ENCODE data around the gene PRDM16. TPM values are rescaled to one million over a fixed set of nuclear protein-coding genes. Genes with fewer than 3 reads are reported as not detected.

Gene PRDM16
- total and polyA plus RNA-seq, 5 experiments from 2014 or later: not detected

DNA sequence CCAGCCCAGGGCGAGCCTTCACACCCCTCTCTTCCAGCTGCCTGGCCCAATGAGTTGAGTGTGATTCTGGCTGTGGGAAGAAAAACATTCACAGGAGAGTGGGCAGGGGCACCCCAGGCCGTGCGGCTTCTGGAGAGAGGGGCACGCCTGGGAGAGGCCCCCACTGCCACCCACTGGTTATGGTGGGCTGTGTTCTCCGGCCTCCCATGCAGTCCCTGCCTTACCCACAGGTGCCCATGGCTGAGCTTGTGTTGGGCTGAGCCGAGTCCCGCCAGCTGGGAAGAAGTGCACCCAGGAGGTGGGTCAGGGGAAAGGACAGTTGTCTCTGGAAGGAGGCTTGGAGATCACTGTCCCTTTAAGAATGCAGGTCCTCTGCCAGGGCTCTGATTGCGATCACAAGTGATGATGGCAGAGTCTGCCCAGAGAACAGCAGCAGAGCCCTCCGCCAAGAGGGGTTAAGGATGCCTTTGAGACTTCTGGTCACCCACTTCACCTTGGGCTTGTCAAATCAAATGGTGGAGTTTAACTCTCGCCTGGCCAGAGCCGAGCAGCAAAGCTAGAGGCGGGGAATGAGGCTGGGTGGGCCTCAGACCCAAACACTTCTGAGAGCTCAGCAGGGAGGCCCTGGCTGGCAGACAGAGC lies 260.8 kb downstream of the PRDM16 start:
- Mint-ChIP-seq H3K4me3 (no peak overlapping the region), H3K27me3 (peaks cover 6 to 40% (median 22%) of the 10 kb centered on the region in 5 donors), H3K36me3 (no peaks in the 10 kb centered on the region), H3K27ac (no peak overlapping the region), H3K9me3 (no peaks in the 10 kb centered on the region), H3K4me1 (no peaks in the 10 kb centered on the region)
- DNase-seq: no peak
- POLR2A ChIA-PET: no interaction called here
- ATAC-seq: no peak

DNA sequence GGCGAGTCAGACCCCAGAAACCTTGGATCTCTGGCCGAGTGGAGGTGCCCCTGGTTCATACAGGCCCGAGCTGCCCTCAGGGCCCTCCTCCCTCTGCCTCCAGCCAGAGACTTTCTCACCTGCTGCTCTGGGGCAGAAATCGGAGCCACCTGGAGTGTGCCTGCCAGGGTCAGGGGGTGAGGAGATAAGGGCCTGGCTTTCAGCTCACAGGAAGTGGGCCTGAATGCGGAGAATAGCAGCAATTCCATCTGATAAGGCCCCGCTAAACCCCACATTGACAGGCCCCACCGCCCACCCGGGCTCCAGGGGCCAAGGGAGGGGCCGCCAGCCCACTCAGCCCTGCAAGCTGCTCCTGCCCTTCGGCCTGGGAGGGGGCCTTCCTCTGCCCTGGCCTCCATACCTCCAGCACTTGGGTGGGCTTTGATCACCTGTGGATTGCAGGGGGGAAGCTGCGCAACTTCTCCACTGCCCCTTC lies 261.8 kb downstream of the PRDM16 start:
- no peaks in the 10 kb centered on the region for H3K4me1 Mint-ChIP-seq

DNA sequence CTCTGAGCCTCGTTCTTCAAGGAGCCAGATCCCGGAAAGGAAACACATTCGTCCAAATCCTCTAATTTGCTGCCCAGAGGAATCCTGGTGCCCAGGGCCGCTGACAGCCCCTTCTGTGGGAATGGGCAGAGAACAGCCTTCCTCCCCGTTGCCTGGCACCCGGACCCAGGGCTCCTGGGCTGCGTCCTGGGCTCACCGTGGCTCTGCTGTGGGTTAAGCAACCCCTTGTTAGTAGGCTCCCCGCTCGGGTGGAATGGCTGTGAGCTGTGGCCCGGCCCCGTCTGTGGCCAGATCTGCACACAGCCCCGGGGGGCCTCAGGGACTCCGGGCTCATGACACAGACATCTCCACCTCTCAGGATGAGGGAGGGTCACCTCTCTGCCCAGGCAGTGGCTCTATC lies 262.6 kb downstream of the PRDM16 start:
- POLR2A ChIA-PET: no interaction called here
- no peak overlapping the region for H3K4me3 Mint-ChIP-seq
- ATAC-seq (no peak), DNase-seq (no peak)
- no peaks in the 10 kb centered on the region for H3K4me1 Mint-ChIP-seq
- no peaks in the 10 kb centered on the region for H3K9me3 Mint-ChIP-seq
- peaks cover 2 to 27% (median 15%) of the 10 kb centered on the region in 5 donors for H3K27me3 Mint-ChIP-seq
- H3K36me3 Mint-ChIP-seq: no peaks in the 10 kb centered on the region
- H3K27ac Mint-ChIP-seq: no peak overlapping the region

More for the DNA sequence above, 261.8 kb downstream of the PRDM16 start:
- ATAC-seq (no peak), DNase-seq (no peak)
- POLR2A ChIA-PET: no interaction called here
- Mint-ChIP-seq H3K4me3 (no peak overlapping the region), H3K27ac (no peak overlapping the region), H3K36me3 (no peaks in the 10 kb centered on the region), H3K27me3 (peaks cover 4 to 34% (median 22%) of the 10 kb centered on the region in 5 donors), H3K9me3 (no peaks in the 10 kb centered on the region)

DNA sequence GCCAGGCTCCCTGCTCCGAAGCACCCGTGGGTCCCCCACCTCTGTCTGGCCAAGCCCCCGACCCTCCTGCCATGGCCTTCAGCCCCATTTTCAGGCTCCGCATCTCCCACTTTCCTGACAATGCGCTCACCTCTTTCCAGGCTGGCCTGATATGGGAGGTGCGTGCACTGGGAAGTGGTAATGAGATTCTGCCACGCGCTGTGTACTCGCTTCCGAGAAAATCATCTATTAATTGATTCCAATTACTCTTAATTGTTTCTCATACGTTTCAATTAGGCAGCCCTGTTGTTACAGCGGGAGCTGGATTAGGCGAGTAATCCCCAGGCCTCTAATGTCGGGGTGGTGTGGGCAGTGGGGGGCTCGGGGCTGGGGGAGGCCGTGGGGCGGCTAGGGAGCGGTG lies 263.0 kb downstream of the PRDM16 start:
- peaks cover 2 to 24% (median 14%) of the 10 kb centered on the region in 5 donors for H3K27me3 Mint-ChIP-seq
- H3K4me1 Mint-ChIP-seq: no peaks in the 10 kb centered on the region

DNA sequence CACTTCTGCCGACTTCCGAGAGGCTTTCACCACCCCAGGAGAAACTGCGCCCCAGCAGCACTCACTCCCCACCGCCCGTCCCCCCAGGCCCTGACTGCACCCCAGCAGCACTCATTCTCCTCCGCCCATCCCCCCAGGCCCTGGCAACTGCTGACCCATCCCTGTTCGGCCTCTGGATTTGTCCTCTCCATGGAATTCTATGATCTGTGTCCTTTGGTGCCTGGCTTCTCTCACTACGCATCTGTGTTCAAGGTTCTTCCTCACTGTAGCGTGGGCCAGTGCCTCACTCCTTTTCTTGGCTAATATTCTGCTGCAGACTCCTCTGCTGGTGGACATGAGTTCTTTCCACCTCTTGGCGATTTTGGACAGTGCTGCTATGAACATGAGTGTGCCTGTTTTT lies 263.7 kb downstream of the PRDM16 start:
- Mint-ChIP-seq H3K36me3 (no peaks in the 10 kb centered on the region), H3K27ac (peak overlapping the region in 1 of 10 donors; percentile 31), H3K4me1 (no peaks in the 10 kb centered on the region), H3K9me3 (no peaks in the 10 kb centered on the region), H3K27me3 (peaks cover 2 to 21% (median 14%) of the 10 kb centered on the region in 5 donors), H3K4me3 (no peak overlapping the region)
- POLR2A ChIA-PET: no interaction called here
- DNase-seq: no peak
- ATAC-seq: no peak

More for the DNA sequence above, 263.0 kb downstream of the PRDM16 start:
- ATAC-seq (no peak), DNase-seq (no peak)
- H3K27ac Mint-ChIP-seq: no peak overlapping the region
- H3K4me3 Mint-ChIP-seq: no peak overlapping the region
- no peaks in the 10 kb centered on the region for H3K9me3 Mint-ChIP-seq
- no peaks in the 10 kb centered on the region for H3K36me3 Mint-ChIP-seq
- POLR2A ChIA-PET: no interaction called here

DNA sequence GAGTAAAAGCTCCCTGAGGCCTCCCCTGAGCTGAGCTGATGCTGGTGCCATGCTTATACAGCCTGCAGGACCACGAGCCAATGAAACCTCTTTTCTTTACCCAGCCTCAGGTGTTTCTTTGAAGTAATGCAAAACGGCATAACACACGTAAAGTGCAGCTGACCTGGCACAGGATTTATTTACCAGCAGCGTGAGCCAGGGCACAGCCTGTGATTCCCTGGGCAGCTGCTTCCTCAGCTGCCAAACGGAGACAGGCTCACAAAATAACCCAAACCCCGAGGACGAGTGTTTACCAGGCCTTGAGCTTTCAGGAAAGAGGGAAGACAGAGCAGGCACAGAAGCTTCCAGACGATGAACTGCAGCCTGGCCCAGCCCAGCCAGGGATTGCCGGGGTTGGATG lies 264.9 kb downstream of the PRDM16 start:
- ATAC-seq (no peak), DNase-seq (no peak)
- peak overlapping the region in 1 of 10 donors; percentile 43 for H3K27ac Mint-ChIP-seq
- H3K4me3 Mint-ChIP-seq: no peak overlapping the region
- peaks cover 2 to 15% (median 14%) of the 10 kb centered on the region in 5 donors for H3K27me3 Mint-ChIP-seq
- no peaks in the 10 kb centered on the region for H3K36me3 Mint-ChIP-seq
- POLR2A ChIA-PET: no interaction called here
- no peaks in the 10 kb centered on the region for H3K4me1 Mint-ChIP-seq
- H3K9me3 Mint-ChIP-seq: no peaks in the 10 kb centered on the region

DNA sequence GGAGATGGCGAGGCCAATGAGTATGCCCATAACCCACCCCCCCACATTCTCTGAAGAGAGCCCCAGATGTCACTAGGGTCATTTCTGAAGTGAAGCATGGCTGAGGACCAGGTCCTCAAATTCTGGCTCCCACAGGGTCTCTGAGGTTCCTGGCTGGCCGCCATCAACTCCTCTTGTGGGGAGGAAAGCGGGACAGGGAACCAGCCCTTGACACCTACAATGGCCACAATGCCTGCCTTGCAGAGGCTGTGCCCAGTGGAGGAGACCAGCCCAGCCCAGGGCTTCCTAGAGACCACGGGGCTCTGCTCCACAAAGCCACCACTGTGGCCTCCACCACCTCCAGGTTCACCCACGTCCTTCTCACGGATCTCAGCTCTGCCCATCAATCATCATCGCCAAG lies 265.4 kb downstream of the PRDM16 start:
- Mint-ChIP-seq H3K36me3 (no peaks in the 10 kb centered on the region), H3K27ac (no peak overlapping the region), H3K4me1 (no peaks in the 10 kb centered on the region), H3K9me3 (no peaks in the 10 kb centered on the region), H3K27me3 (peaks cover 2 to 16% (median 14%) of the 10 kb centered on the region in 5 donors), H3K4me3 (no peak overlapping the region)
- no peak for DNase-seq
- POLR2A ChIA-PET: no interaction called here
- no peak for ATAC-seq

DNA sequence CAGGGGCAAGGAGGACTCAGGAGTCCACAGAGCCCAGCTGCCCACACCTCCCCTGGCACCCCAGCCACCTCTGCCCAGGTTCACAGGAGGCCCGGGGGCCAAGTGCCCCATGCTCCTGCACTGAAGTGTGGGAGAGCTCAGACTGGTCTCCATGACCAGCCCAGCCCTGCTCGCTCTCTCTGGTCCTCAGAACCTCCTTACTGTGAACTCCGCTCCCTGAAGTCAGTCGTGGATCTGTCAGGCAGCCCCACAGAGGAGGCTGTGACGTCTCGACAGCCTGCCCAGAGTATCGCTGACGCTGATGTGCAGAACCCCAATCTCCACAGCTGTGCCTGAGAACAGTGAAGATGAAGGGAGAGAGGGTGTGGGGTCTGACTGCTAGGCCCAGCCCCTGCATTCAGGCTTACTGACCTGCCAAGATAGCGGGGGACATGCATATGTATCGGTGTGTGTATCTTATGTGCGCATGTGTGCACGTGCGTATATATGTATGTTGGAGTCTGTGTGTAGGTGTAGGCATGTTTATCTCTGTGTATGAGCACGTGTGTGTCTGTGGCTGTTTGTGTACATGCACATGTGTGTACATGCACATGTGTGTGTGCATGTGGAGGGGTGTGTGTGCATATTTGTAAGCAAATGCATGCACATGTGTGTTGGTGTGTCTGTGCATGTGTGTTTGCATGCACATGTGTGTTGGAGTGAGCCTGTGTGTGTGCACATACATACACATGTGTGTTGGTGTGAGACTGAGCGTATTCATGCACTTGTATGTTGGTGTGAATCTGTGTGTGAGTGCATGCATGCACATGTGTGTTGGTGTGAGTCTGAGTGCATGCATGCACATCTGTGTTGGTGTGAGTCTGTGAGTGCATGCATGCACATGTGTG lies 267.0 kb downstream of the PRDM16 start:
- Mint-ChIP-seq H3K9me3 (no peaks in the 10 kb centered on the region), H3K36me3 (no peaks in the 10 kb centered on the region), H3K27me3 (peaks cover 2 to 20% (median 14%) of the 10 kb centered on the region in 5 donors), H3K27ac (no peak overlapping the region), H3K4me3 (no peak overlapping the region), H3K4me1 (no peaks in the 10 kb centered on the region)
- POLR2A ChIA-PET: no interaction called here
- ATAC-seq (no peak), DNase-seq (no peak)

DNA sequence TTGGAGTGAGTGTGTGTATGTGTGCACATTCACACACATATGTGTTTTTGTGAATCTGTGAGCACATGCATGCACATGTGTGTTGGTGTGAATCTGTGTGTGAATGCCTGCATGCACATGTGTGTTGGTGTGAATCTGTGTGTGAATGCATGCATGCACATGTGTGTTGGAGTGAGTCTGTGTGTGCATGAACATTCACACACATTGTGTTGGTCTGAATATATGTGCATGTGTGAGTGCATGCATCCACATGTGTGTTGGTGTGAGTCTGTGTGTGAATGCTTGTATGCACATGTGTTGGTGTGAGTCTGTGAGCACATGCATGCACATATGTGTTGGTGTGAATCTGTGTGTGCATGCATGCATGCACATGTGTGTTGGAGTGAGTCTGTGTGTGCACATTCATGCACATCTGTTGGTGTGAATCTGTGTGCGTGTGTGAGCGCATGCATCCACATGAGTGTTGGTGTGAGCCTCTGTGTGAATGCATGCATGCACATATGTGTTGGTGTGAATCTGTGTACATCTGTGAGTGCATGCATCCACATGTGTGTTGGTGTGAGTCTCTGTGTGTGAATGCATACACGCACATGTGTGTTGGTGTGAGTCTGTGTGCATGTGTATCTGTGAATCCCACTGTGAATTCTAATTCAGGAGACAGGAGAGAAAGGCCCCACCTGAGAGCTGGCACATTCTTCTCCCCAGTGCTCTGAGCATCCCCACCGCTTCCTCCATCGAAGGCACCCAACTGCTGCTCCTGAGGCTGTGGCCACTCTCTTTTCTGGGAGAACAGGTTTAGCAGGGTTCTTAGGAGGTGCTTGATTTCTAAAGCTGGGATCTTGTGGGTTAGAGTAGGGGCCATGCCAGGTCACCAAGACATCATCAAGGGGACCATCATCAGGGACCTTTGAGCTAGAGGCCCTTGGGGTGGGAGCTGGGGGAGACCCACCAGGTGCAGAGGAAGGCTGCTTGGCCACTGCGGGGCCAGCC lies 267.9 kb downstream of the PRDM16 start:
- peaks cover 0 to 5% (median 0%) of the 10 kb centered on the region in 9 donors for H3K9me3 Mint-ChIP-seq
- H3K4me1 Mint-ChIP-seq: no peaks in the 10 kb centered on the region
- H3K27me3 Mint-ChIP-seq: peaks cover 2 to 18% (median 13%) of the 10 kb centered on the region in 5 donors
- ATAC-seq (no peak), DNase-seq (no peak)
- POLR2A ChIA-PET: no interaction called here
- no peaks in the 10 kb centered on the region for H3K36me3 Mint-ChIP-seq
- no peak overlapping the region for H3K27ac Mint-ChIP-seq
- no peak overlapping the region for H3K4me3 Mint-ChIP-seq

DNA sequence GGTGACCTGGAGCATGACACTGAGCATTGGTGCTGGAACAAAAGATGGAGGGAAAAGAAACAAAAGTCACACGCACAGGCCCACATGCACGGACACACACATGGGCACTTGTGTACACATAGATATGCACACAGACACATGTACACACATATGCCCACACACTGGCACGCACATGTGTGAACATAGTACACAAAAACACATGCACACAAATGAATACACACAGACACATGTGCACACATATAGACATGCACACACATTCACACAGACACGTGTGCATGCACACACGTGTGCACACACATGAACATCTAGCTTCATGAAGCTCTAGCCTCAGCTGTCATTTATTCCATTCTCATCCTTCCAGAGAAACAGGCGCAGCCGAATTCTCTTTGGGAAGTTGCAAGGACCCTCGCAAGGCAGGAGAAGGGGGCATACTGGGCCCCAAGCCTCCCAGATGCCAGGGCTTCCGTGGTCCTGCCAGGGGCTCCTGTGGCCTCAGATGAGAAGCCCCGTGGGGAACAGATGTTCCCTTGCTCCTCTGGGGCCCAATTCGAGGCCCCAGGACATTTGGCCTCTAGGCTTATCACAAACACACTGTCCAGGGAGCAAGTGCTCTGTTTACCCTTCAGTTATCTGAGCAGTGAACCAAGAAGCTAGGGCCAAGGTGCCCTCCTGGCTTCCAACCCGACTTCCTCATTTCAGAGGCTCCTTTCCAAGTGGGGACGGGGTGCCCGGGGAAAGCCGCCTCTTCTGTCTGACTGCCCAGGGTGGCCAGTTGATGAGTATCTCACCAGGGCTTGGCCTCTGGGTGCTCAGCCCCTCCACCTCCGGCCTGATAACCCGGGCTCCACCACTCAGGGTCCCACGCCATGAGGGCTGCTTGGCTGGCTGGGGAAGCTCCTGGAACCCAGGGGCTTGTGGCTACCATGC lies 269.1 kb downstream of the PRDM16 start:
- Mint-ChIP-seq H3K27ac (no peak overlapping the region), H3K4me3 (no peak overlapping the region), H3K9me3 (peaks cover 0 to 14% (median 4%) of the 10 kb centered on the region in 9 donors), H3K4me1 (no peaks in the 10 kb centered on the region), H3K36me3 (peaks cover 0 to 5% (median 0%) of the 10 kb centered on the region in 3 donors), H3K27me3 (peaks cover 0 to 10% (median 5%) of the 10 kb centered on the region in 5 donors)
- ATAC-seq (no peak), DNase-seq (no peak)
- POLR2A ChIA-PET: no interaction called here

DNA sequence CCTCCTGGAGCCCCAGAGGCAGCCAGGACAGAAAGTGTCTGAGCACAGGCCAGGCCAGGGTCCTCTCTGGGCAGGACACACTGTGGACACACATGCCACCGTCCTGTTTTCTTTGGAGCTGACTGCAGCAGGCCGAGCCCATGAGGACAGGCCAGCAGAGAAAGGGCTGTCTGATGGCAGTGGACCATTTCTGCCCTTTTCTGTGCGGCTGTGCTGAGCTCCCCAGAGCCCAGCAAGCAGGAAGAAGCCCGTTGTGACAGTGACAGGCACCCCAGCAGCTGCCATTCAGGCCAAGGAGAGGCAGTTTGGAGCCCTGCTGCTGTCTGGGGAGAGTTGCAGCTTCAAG lies 269.7 kb downstream of the PRDM16 start:
- H3K4me1 Mint-ChIP-seq: no peaks in the 10 kb centered on the region
- H3K27ac Mint-ChIP-seq: no peak overlapping the region
- H3K9me3 Mint-ChIP-seq: peaks cover 0 to 20% (median 9%) of the 10 kb centered on the region in 9 donors
- POLR2A ChIA-PET: no interaction called here
- H3K36me3 Mint-ChIP-seq: peaks cover 0 to 7% (median 0%) of the 10 kb centered on the region in 3 donors
- ATAC-seq (no peak), DNase-seq (no peak)
- H3K27me3 Mint-ChIP-seq: peaks cover 0 to 10% (median 2%) of the 10 kb centered on the region in 5 donors
- no peak overlapping the region for H3K4me3 Mint-ChIP-seq

DNA sequence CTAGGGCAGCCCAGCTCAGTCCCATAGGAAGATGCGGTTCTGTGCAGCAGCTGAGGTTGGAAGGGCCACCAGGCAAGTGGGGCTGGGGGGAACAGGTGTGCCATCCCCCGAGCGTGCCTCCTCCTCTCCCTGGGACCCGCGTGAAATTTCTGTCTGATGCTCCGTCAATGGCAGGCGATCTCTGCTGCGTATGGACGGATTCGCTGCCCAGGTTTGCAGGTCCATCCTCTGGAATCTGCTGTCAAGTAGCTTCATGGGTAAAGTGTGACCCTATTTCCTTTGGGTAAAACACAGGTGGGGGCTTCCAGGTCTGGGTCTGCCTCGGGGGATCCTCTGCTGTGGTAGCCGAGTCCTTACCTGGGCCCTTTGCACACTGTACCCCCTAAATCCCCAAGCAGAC lies 270.9 kb downstream of the PRDM16 start:
- Mint-ChIP-seq H3K4me1 (no peaks in the 10 kb centered on the region), H3K27me3 (peaks cover 0 to 7% (median 0%) of the 10 kb centered on the region in 5 donors), H3K27ac (no peak overlapping the region), H3K9me3 (peaks cover 0 to 32% (median 20%) of the 10 kb centered on the region in 9 donors), H3K36me3 (peaks cover 0 to 17% (median 0%) of the 10 kb centered on the region in 3 donors), H3K4me3 (no peak overlapping the region)
- DNase-seq (no peak), ATAC-seq (no peak)
- POLR2A ChIA-PET: no interaction called here

Measured in naive thymus-derived CD8-positive, alpha-beta T cell (primary cell).